B cell (primary cell): Measurements from ENCODE around the gene SUSD3. TPM values are rescaled to one million over a fixed set of nuclear protein-coding genes. Genes with fewer than 3 reads are reported as not detected.

Experiments used
- ATAC-seq: fragments of 200-7000 bp; cut with Tn5 transposase; one replicate; pipeline ENCODE4 v1.10.0; 2021; ENCODE audit warnings: low read depth, mild to moderate bottlenecking, moderate number of reproducible peaks, moderate library complexity
- CTCF ChIA-PET: fragments of 350-600 bp; sonication (Branson Sonifier 250); formaldehyde crosslinking; loops from one replicate; lab custom pipeline; 2021; ENCODE audit warnings: antibody characterized with exemption, inconsistent platforms; lab: Charles Lee
- POLR2A ChIA-PET: fragments of 350-600 bp; sonication (Branson Sonifier 250); formaldehyde crosslinking; loops from one replicate; lab custom pipeline; 2021; ENCODE audit warnings: antibody characterized with exemption; lab: Charles Lee
- DNase-seq: peaks from one replicate; pipeline ENCODE4 v3.0.0; 2013
- H2AFZ ChIP-seq: 2 replicates; pipeline ENCODE4 v1.6.1; 2012; ENCODE audit warnings: mild to moderate bottlenecking, low read depth, low read length; ENCODE audit not compliant: insufficient read depth, poor library complexity, severe bottlenecking
- H3K27ac ChIP-seq, 2 donors: 1 replicate in 1 of 2; 2 replicates in 1 of 2; pipeline ENCODE4 v1.5.1; 2012 to 2013; ENCODE audit warnings: low read length in 2 of 2, mild to moderate bottlenecking in 2 of 2, moderate library complexity in 1 of 2
- H3K27me3 ChIP-seq, 4 experiments: fragments of 200-600 bp in 1 of 4; sonication (generic) in 1 of 4; replicated peaks in 1 of 4; 1 replicate in 2 of 4; 2 replicates in 2 of 4; pipeline versions ENCODE4 v1.6.1 to v1.7.0; 2013 to 2016; ENCODE audit warnings: low read length in 3 of 4, mild to moderate bottlenecking in 2 of 4, mixed read lengths in 1 of 4, moderate library complexity in 1 of 4; ENCODE audit not compliant: insufficient read depth in 4 of 4, control insufficient read depth in 3 of 4; ENCODE audit errors: control extremely low read depth in 1 of 4
- H3K36me3 ChIP-seq, 2 experiments: replicated peaks in 1 of 2; 1 replicate in 1 of 2; 2 replicates in 1 of 2; pipeline versions ENCODE4 v1.6.1 to v1.7.1; 2013; ENCODE audit warnings: low read length in 1 of 2; ENCODE audit not compliant: insufficient read depth in 2 of 2, control insufficient read depth in 1 of 2; ENCODE audit errors: control extremely low read depth in 1 of 2, extremely low read depth in 1 of 2
- H3K4me1 ChIP-seq, 2 donors: fragments of 200-600 bp in 1 of 2; sonication (generic) in 1 of 2; 1 replicate in 1 of 2; 2 replicates in 1 of 2; pipeline versions ENCODE4 v1.5.1 to v1.6.1; 2013 to 2017; ENCODE audit warnings: low read length in 2 of 2; ENCODE audit not compliant: control insufficient read depth in 2 of 2, insufficient read depth in 2 of 2
- H3K4me2 ChIP-seq: replicated peaks from 2 replicates; pipeline ENCODE3; 2012; ENCODE audit warnings: mild to moderate bottlenecking, low read depth, low read length; ENCODE audit not compliant: poor library complexity, severe bottlenecking
- H3K4me3 ChIP-seq, 5 experiments: fragments of 200-600 bp in 1 of 5; sonication (generic) in 1 of 5; 1 replicate in 3 of 5; 2 replicates in 2 of 5; pipeline versions ENCODE4 v1.5.1 to v1.7.0; 2011 to 2016; ENCODE audit warnings: low read length in 4 of 5, mild to moderate bottlenecking in 4 of 5, low read depth in 2 of 5, control low read depth in 1 of 5, moderate library complexity in 1 of 5; ENCODE audit not compliant: insufficient read depth in 1 of 5; ENCODE audit errors: control extremely low read depth in 1 of 5, extremely low read depth in 1 of 5
- H3K79me2 ChIP-seq: fragments of 200-600 bp; sonication (generic); one replicate; pipeline ENCODE4 v1.6.0; 2016; ENCODE audit warnings: low read length; ENCODE audit not compliant: control insufficient read depth, insufficient read depth
- H3K9ac ChIP-seq: fragments of 200-600 bp; sonication (generic); 2 replicates; pipeline ENCODE4 v1.6.1; 2017; ENCODE audit warnings: mild to moderate bottlenecking, low read length, moderate library complexity
- H3K9me3 ChIP-seq, 3 donors: one replicate each; pipeline versions ENCODE4 v1.6.1 to v1.7.1; 2013; ENCODE audit warnings: low read length in 2 of 3; ENCODE audit not compliant: control insufficient read depth in 2 of 3, insufficient read depth in 1 of 3; ENCODE audit errors: control extremely low read depth in 1 of 3
- H4K20me1 ChIP-seq: 2 replicates; pipeline ENCODE4 v1.6.0; 2012; ENCODE audit warnings: mild to moderate bottlenecking, low read length; ENCODE audit not compliant: insufficient read depth, control insufficient read depth, poor library complexity, severe bottlenecking
- H3K27ac Mint-ChIP-seq: one replicate; pipeline ENCODE4 v1.8.0; 2021; ENCODE audit warnings: mixed read lengths
- H3K27me3 Mint-ChIP-seq: one replicate; pipeline ENCODE4 v1.8.0; 2021; ENCODE audit warnings: mixed read lengths
- H3K4me1 Mint-ChIP-seq: one replicate; pipeline ENCODE4 v1.8.0; 2021; ENCODE audit warnings: mixed read lengths
- H3K4me3 Mint-ChIP-seq: one replicate; pipeline ENCODE4 v1.8.0; 2021; ENCODE audit warnings: mixed read lengths
- H3K9me3 Mint-ChIP-seq: one replicate; pipeline ENCODE4 v1.8.0; 2022; ENCODE audit warnings: mixed read lengths; ENCODE audit not compliant: insufficient read depth
- CTCF ChIP-seq: fragments of 200-600 bp; IDR thresholded peaks from one replicate; pipeline ENCODE4 v1.8.0; 2022; ENCODE audit warnings: antibody characterized with exemption, mild to moderate bottlenecking
- EZH2 ChIP-seq: IDR thresholded peaks from 2 replicates; pipeline ENCODE4 v1.6.1; 2012; ENCODE audit warnings: borderline replicate concordance, low read depth, mild to moderate bottlenecking, moderate library complexity, low read length; ENCODE audit not compliant: insufficient read depth, poor library complexity, severe bottlenecking
- WGBS: methylation state at CpG from one replicate; pipeline ENCODE4 v1.1.5; 2013; ENCODE audit warnings: missing lambda C conversion rate; ENCODE audit not compliant: insufficient coverage; 5-methylcytosine and 5-hydroxymethylcytosine counted together
- intact Hi-C: fragments of 100-400 bp; cut with micrococcal nuclease; formaldehyde crosslinking; loops from one replicate; pipeline ENCODE4 v1.10.0; 2022
- polyA plus RNA-seq: library from polyadenylated mRNA; depleted of rRNA; stranded (reverse); fragments of >200 nt; gene quantifications from 2 replicates; pipeline ENCODE4 v1.2.3, GENCODE V29; 2012
- total RNA-seq, 2 donors: library from RNA; stranded (reverse); fragments of 120-200 nt in 1 of 2; gene quantifications; 1 replicate in 1 of 2; 2 replicates in 1 of 2; pipeline versions ENCODE4 v1.2.3 to v1.2.4, GENCODE V29; 2013 to 2022

The SUSD3 gene
- total and polyA plus RNA-seq, 2 donors (not counting 1 experiment from before 2014, with no cell fraction given), result 41.0 to 85.0 TPM

DNA sequence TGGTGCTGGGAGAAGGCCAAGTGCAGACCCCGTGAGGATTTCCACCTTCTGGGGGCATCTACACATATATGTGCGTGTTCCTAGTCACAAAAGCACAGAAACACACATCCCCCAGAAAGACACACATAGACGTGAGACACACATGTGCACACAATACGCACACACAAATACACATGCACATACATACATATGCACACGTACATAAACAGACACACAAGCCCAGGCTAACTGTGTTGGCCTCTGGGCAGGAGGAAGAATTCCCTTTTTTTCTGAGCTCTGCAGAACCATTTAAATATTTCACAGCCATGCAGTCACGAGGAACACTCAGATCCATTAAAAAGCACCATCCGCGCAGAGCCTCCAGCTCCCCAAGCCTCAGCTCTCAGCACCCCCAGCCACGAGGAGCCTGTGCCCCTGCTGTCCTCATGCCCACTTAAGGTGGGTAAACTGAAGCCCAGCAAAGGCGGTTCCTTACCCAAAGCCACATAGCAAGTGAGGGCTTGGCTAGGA, 70.3 kb downstream of the SUSD3 start:
- intact Hi-C loops, result no loop called here
- Histone ChIP-seq H3K9ac (no peak overlapping the region), H3K4me2 (no peak overlapping the region), H2AFZ (no peak overlapping the region), H3K27ac (no peak overlapping the region), H3K36me3 (no peaks in the 10 kb centered on the region), H3K27me3 (peaks cover 0 to 7% (median 0%) of the 10 kb centered on the region in 4 experiments), H4K20me1 (peaks cover 11% of the 10 kb centered on the region), H3K9me3 (no peaks in the 10 kb centered on the region), H3K4me1 (peaks cover 11 to 24% of the 10 kb centered on the region in 2 donors), H3K4me3 (no peak overlapping the region), H3K79me2 (peaks cover 18% of the 10 kb centered on the region)
- no peaks in the 10 kb centered on the region for H3K27me3 Mint-ChIP-seq
- no peak for ATAC-seq
- DNase-seq, result no peak
- ChIA-PET POLR2A (no interaction called here), CTCF (interaction anchor here (1.3 kb wide), 1 partner anchor 24 kb away, joined by 3 read pairs; no protein-coding TSS in a partner anchor)
- WGBS, result 87% methylated on average over 8 of the region's 10 CpGs
- H3K4me3 Mint-ChIP-seq, result no peak overlapping the region
- H3K27ac Mint-ChIP-seq, result no peak overlapping the region
- H3K9me3 Mint-ChIP-seq, result no peaks in the 10 kb centered on the region
- H3K4me1 Mint-ChIP-seq, result peaks cover 38% of the 10 kb centered on the region
- TF ChIP-seq CTCF, result no peak
- TF ChIP-seq EZH2, result no peak

DNA sequence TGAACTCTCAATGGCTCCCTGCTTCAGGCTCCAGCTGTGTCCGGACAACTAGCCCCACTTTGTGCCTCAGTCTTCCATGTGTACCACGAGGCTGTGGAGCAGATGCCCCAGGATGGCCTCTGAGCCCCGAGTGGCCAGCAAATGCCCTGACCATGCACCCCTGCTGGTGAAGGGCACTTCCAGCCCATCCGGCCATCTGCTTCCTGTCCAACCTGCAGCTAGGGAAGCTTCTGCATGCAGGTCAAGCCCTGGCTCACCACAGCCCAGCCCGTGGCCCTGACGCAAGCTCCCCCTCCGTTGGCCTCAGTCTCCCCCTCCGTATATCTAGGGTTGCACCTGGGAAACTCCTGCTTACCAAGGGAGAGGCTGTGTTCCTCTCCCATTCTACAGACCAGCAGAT, 70.8 kb downstream of the SUSD3 start:
- POLR2A ChIA-PET, result no interaction called here
- Histone ChIP-seq H3K4me1 (peaks cover 11 to 24% of the 10 kb centered on the region in 2 donors), H3K27me3 (peaks cover 0 to 7% (median 0%) of the 10 kb centered on the region in 4 experiments), H3K27ac (no peak overlapping the region), H3K9ac (no peak overlapping the region), H3K9me3 (no peaks in the 10 kb centered on the region), H3K4me3 (no peak overlapping the region), H3K4me2 (no peak overlapping the region), H4K20me1 (peaks cover 12% of the 10 kb centered on the region), H3K36me3 (no peaks in the 10 kb centered on the region), H3K79me2 (peaks cover 19% of the 10 kb centered on the region), H2AFZ (no peak overlapping the region)
- ATAC-seq, result no peak
- Mint-ChIP-seq H3K27ac (no peak overlapping the region), H3K4me1 (peaks cover 38% of the 10 kb centered on the region), H3K4me3 (no peak overlapping the region), H3K9me3 (no peaks in the 10 kb centered on the region), H3K27me3 (no peaks in the 10 kb centered on the region)
- intact Hi-C loops, result no loop called here
- 93% methylated on average over 8 of the region's 8 CpGs for WGBS
- no peak for DNase-seq
- TF ChIP-seq CTCF (no peak), EZH2 (no peak)
- CTCF ChIA-PET, result interaction anchor here (1.3 to 1.7 kb wide), 2 partner anchors 9 to 25 kb away, joined by 3 to 6 read pairs; no protein-coding TSS in a partner anchor
